ENCODE data around the gene GNAS-AS1. TPM values are rescaled to one million over a fixed set of nuclear protein-coding genes. Genes with fewer than 3 reads are reported as not detected.

The GNAS-AS1 gene
- total RNA-seq, 2 experiments from 2014 or later = 0.65 to 1.0 TPM

DNA sequence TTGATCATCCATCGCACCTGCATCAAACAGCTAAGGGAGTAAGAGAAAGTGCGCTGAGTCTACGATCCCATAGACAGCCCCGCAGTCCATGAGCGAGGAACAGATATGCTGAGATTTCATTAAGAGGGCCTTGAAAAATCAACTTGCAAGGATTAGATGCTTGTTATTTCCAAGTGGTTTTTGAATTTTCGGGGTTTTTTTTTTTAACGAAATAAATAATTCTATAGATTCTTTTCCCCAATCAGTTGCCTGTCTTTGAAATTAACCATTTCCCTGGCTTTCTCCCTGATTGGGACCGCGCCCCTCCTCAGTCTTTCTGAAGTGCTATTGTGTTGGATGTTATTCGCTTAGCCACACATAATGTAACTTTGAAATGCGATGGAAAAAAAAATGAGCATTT, 48.6 kb downstream of the GNAS-AS1 start:
- Mint-ChIP-seq H3K27me3 (peaks cover 28% of the 10 kb centered on the region), H3K36me3 (ENCODE audit: low read depth) (no peaks in the 10 kb centered on the region), H3K4me1 (no peaks in the 10 kb centered on the region), H3K9me3 (no peaks in the 10 kb centered on the region), H3K4me3 (no peak overlapping the region), H3K27ac (no peak overlapping the region)
- no peak for DNase-seq
- ChIA-PET CTCF (no interaction called here), POLR2A (no interaction called here)

GRCh38 chr20:58800134-58800871, 50.4 kb downstream of the GNAS-AS1 start:
- peaks cover 25% of the 10 kb centered on the region for H3K27me3 Mint-ChIP-seq
- ChIA-PET POLR2A (no interaction called here), CTCF (no interaction called here)
- H3K36me3 Mint-ChIP-seq (ENCODE audit: low read depth) = no peaks in the 10 kb centered on the region
- DNase-seq = no peak
- no peaks in the 10 kb centered on the region for H3K4me1 Mint-ChIP-seq
- H3K27ac Mint-ChIP-seq = no peak overlapping the region
- no peaks in the 10 kb centered on the region for H3K9me3 Mint-ChIP-seq
- H3K4me3 Mint-ChIP-seq = no peak overlapping the region

GRCh38 chr20:58797371-58798338, 53.0 kb downstream of the GNAS-AS1 start:
- Mint-ChIP-seq H3K9me3 (no peaks in the 10 kb centered on the region), H3K27ac (no peak overlapping the region), H3K4me1 (no peaks in the 10 kb centered on the region), H3K27me3 (peaks cover 15% of the 10 kb centered on the region), H3K36me3 (ENCODE audit: low read depth) (no peaks in the 10 kb centered on the region), H3K4me3 (no peak overlapping the region)
- CTCF ChIA-PET = no interaction called here
- DNase-seq = no peak
- POLR2A ChIA-PET = no interaction called here

DNA sequence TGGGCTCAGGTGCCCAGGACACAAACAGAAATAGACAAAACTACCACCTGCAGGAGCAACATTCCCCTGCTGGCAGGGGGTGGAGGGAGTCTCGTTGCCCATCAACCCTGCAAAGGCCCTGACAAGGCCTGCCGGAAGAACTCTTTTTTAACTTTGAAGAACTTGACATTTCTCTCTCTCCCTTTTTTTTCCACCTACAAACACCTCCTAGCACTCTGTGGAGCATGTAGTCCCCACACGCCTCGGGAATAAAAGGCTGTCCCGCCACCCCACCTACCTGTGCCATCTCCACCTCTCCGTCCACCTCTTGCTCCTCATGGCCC, 54.8 kb downstream of the GNAS-AS1 start:
- H3K36me3 Mint-ChIP-seq (ENCODE audit: low read depth) = no peaks in the 10 kb centered on the region
- DNase-seq = no peak
- CTCF ChIA-PET = no interaction called here
- POLR2A ChIA-PET = no interaction called here
- H3K27me3 Mint-ChIP-seq = peaks cover 12% of the 10 kb centered on the region
- H3K27ac Mint-ChIP-seq = no peak overlapping the region
- H3K9me3 Mint-ChIP-seq = no peaks in the 10 kb centered on the region
- H3K4me3 Mint-ChIP-seq = no peak overlapping the region
- H3K4me1 Mint-ChIP-seq = no peaks in the 10 kb centered on the region

DNA sequence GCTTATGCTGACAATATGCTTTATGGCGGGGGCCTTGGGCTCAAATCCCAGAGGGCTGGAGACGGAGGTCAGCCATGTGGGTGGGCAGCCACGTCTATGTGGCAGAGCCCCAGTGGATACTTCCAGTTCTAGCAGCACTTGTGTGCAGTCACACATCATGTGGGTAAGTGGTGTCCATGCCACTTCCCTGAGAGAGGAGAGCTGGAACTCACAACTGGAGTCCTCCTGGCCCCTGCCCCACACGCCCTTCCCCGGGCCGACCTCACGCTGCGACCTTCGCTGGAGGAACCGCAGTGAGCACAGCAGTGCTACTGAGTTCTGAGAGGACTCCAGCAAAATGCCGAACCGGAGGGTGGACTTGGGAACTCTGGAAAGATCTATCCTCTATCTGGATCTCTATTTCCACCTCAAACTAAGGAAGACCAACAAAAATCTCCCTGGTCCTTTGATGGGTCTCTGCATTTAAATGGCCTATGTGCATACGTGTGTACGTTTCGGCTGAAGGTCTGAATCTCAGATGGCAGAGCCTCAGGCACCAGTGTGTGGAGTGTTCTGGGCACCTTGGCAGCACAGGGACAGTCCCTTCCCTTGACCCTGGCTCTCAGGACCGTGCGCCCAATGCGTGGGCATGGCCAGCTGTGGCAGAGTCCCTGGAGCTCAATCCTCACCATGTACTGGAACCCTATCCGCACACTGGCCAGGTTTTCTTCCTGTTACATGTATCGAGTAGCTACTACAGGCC, 55.4 kb downstream of the GNAS-AS1 start:
- no peak for DNase-seq
- ChIA-PET POLR2A (no interaction called here), CTCF (no interaction called here)
- Mint-ChIP-seq H3K9me3 (no peaks in the 10 kb centered on the region), H3K27ac (no peak overlapping the region), H3K4me3 (no peak overlapping the region), H3K4me1 (no peaks in the 10 kb centered on the region), H3K36me3 (ENCODE audit: low read depth) (no peaks in the 10 kb centered on the region), H3K27me3 (peaks cover 11% of the 10 kb centered on the region)

GRCh38 chr20:58794510-58795180, 56.1 kb downstream of the GNAS-AS1 start:
- no peaks in the 10 kb centered on the region for H3K36me3 Mint-ChIP-seq (ENCODE audit: low read depth)
- peaks cover 10% of the 10 kb centered on the region for H3K27me3 Mint-ChIP-seq
- ChIA-PET CTCF (no interaction called here), POLR2A (no interaction called here)
- H3K9me3 Mint-ChIP-seq = no peaks in the 10 kb centered on the region
- H3K27ac Mint-ChIP-seq = no peak overlapping the region
- no peak for DNase-seq
- no peak overlapping the region for H3K4me3 Mint-ChIP-seq
- no peaks in the 10 kb centered on the region for H3K4me1 Mint-ChIP-seq

- H3K36me3 Mint-ChIP-seq (ENCODE audit: low read depth) = no peaks in the 10 kb centered on the region
- ChIA-PET POLR2A (no interaction called here), CTCF (no interaction called here)
- DNase-seq = no peak
- H3K27ac Mint-ChIP-seq = no peak overlapping the region
- peaks cover 12% of the 10 kb centered on the region for H3K27me3 Mint-ChIP-seq
- no peak overlapping the region for H3K4me3 Mint-ChIP-seq
- no peaks in the 10 kb centered on the region for H3K4me1 Mint-ChIP-seq
- H3K9me3 Mint-ChIP-seq = no peaks in the 10 kb centered on the region
These were observed 56.9 kb downstream of the GNAS-AS1 start for GRCh38 chr20:58793512-58794420.

DNA sequence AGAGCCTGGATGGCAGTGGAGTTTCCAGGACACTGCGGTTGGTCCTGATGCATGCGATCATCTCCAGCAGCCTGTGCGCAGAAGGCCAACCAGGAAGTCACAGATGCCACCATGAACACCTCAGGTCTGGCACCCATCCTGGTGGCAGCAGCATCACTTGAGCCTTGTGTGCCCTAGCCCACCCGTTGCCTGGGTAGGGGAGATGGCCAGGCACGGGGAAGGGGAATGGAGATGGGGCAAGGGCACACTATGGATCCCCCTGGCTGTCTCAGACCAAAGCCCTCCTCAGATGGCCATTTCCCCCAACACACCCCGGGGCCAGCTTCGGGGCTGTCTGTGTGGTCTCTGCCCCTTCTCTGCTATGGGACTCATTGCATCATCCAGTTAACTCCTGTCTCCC, 58.3 kb downstream of the GNAS-AS1 start:
- DNase-seq = no peak
- Mint-ChIP-seq H3K9me3 (no peaks in the 10 kb centered on the region), H3K4me1 (no peaks in the 10 kb centered on the region), H3K27ac (no peak overlapping the region), H3K4me3 (no peak overlapping the region), H3K27me3 (peaks cover 16% of the 10 kb centered on the region), H3K36me3 (ENCODE audit: low read depth) (no peaks in the 10 kb centered on the region)
- POLR2A ChIA-PET = no interaction called here
- CTCF ChIA-PET = no interaction called here

DNA sequence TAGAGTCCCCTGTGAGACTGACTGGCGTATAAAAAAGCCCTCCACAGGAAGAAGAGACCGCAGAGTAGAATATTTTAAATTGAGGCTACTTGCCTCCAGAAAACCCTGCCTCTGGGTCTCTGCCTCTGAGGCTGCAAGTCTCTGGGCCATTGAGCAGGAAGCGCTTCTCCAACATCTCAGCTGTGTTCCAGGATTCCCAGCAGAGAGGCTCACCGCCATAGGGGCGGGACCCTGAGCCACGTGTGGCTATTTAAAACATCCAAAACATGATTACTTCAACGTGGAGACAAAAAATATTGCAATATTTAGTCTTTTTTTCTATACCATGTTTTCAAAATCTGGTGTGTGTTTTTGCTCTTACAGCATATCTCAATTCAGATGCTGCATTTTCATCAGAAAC, 59.4 kb downstream of the GNAS-AS1 start:
- Mint-ChIP-seq H3K9me3 (no peaks in the 10 kb centered on the region), H3K4me1 (no peaks in the 10 kb centered on the region), H3K4me3 (no peak overlapping the region), H3K36me3 (ENCODE audit: low read depth) (no peaks in the 10 kb centered on the region), H3K27me3 (peaks cover 16% of the 10 kb centered on the region), H3K27ac (no peak overlapping the region)
- DNase-seq = no peak
- POLR2A ChIA-PET = no interaction called here
- CTCF ChIA-PET = no interaction called here

- ChIA-PET POLR2A (no interaction called here), CTCF (no interaction called here)
- no peak for DNase-seq
- no peaks in the 10 kb centered on the region for H3K4me1 Mint-ChIP-seq
- H3K27ac Mint-ChIP-seq = no peak overlapping the region
- H3K36me3 Mint-ChIP-seq (ENCODE audit: low read depth) = no peaks in the 10 kb centered on the region
- H3K4me3 Mint-ChIP-seq = no peak overlapping the region
- H3K9me3 Mint-ChIP-seq = no peaks in the 10 kb centered on the region
- peaks cover 16% of the 10 kb centered on the region for H3K27me3 Mint-ChIP-seq
These were observed 60.2 kb downstream of the GNAS-AS1 start for GRCh38 chr20:58790454-58790853.

- no peaks in the 10 kb centered on the region for H3K9me3 Mint-ChIP-seq
- no peaks in the 10 kb centered on the region for H3K36me3 Mint-ChIP-seq (ENCODE audit: low read depth)
- ChIA-PET CTCF (no interaction called here), POLR2A (no interaction called here)
- no peak overlapping the region for H3K4me3 Mint-ChIP-seq
- H3K27ac Mint-ChIP-seq = no peak overlapping the region
- no peaks in the 10 kb centered on the region for H3K4me1 Mint-ChIP-seq
- H3K27me3 Mint-ChIP-seq = peaks cover 16% of the 10 kb centered on the region
- DNase-seq = no peak
These were observed 61.7 kb downstream of the GNAS-AS1 start for GRCh38 chr20:58788896-58789544.
